HG03039 (cell line): ENCODE results near the gene OPCML.

ENCODE experiments used
- ATAC-seq: cut with Tn5 transposase; IDR thresholded peaks from one replicate; pipeline ENCODE4 v1.9.1; 2021; ENCODE audit warnings: mild to moderate bottlenecking, moderate library complexity; ENCODE audit not compliant: unreplicated experiment

OPCML gene

DNA sequence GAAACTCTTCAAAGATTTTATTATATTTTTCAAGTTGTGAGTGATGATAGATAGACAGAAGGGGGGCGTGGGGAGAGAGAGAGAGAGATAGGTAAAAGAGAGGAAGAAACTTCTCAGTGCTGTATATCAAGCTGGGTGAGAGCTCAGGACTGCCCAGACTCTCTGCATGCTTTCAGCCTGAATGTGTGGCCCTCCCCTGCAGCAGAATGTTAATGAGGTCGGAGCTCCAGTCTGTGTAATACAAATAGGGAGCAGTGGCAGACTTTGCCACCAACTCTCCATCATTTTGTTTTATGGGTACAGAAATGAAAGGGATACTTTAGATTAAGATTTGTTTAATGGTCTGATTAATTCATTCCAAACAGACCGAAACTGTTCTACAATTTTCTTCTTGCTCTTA, 752.8 kb downstream of the OPCML start:
- ATAC-seq, result no peak

DNA sequence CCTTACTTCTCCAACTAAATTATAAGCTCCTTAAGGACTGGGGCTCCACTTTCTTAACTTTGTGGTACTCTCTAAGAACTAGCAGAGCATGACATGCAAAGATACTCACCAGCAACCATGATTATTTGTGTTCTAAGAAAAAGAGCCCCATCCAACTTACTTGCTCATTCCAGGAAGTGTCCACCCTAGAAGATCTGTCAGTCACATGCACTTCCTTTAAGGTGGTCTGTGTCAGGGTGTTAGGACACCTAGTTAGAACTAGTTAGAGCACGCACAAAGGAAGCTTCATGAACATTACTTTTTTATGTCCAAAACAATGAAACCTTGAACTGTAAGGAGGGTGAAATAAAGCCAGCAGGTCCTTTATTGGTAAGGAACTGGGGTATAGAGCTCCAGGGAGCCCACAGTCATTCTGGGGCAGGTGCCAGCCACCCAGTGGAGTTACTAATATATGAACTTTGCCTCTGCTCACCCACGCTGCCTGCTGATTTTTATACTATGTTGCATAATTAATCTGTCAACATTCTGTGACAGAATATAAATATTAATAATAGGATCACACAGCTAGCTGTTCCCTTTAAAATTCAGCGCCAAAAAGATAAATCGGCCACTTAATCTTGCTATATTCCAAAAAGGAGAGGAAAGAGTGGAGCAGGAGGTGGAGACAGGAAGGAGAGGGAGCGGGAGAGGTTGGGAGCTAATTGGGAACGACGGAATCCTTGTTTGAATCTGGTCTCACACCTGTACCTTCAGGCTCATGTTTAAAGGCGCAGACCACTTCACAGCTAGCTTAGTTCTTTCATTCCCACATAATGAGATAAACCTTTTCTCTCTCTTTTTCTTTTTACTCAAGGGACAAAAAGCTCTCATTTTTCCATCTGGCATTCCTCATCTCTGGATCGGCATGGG, 755.0 kb downstream of the OPCML start:
- no peak for ATAC-seq

DNA sequence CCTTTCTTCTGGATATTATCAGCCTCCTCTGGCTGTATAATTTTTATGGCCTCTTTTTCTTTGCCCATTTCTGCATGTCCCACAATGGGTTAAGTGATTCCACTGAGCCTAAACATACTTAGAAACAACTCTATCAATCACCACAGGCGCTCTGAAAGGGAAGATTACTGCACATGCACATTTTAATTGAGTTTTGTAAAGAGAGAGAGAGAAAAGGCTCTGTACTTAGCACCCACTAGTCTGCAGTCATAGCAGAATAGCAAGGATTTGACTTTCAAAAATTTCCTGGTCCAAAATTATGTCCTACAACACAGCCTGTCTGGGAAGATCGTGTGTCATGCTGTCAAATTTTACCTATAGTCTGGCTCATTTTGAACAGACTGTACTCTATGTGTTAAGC, 758.5 kb downstream of the OPCML start:
- no peak for ATAC-seq

GRCh38 chr11:132772703-132773545, 759.4 kb downstream of the OPCML start:
- no peak for ATAC-seq

DNA sequence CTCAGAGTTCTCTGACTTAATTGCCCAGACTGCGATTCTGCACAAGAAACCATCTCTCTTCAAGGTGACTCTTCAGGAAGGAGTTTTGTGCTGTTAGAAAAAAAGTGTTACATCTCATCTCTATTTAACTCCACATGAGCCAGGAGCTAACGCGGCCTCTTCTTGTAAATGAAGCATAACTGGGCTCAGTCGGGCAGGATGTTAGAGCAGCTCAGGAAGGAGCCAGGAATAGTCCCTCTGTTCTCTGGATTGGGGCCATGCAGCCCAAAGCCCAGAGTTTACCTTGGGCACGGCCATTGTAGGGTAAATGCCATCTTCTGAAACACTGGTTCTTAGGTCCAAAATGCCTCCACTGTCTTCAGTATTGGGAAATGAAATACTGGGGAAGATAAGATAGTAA, 760.6 kb downstream of the OPCML start:
- ATAC-seq, result no peak

DNA sequence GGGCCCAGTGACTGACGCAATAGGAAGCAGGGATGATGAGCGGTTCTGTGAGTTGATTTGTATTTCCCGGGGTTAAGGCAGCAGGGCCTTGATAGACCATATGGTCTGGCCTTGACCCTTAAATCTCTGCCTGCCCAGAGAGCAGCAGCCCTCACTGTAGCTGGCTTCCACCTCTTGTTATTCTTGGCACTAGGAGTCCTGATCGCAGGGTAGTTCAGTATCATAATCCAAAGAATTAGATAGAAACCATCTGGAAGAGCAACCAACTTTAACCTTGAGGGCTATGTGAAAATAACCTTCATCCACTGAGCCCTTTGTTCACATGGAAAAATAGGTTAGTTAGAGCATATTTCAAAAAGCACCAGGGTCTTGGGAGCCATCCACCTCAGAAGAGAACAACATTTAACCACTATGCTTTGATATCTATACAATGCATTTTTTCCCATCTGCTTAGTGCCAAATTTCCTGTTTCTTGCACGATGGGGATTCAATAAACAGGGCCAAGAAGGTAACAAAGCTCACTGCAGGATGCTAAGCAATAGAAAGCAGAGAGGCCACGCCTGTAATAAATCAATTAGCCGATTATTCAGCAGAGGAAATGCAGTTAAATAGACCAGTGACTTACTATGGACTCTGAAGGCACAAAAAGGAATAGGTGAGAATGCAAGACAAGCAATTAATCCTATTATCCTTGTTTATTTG, 761.3 kb downstream of the OPCML start:
- no peak for ATAC-seq

DNA sequence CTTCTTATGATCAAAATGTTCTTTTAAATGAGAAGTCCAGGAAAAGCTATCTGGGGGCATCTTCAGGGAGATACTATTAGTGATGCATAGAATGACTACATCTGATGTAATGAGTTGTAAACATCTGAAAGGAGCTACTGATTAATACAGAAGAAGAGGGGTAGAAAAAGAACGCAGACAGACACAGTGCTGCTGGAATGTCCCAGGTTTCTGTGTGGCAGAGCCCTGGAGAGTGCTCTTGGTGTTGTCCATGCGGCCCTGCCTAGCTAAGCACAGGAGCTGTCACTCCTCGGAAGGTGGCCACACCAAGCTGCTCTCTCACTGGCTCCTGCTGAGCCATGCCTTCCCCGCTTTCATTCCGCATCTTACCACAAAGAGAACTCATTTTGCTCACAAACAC, 768.8 kb downstream of the OPCML start:
- no peak for ATAC-seq

DNA sequence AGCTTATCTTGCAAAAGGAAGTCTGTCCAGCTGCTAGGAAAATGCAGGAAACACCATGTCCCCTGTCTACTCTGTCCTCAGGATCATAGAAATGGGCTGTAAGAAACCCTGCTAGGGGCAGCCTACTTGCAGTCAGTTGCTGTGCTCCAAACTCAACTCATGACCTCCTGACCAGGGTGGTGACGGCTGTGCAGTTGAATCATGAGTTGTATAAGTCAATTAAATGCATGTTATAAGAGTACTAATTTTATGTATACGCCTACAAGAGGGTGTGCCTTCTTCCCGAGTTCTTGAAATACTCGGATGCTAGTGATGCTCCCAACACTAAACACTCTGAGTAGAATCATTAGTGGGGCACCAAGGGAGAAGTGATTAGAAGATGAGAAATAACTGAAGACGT, 776.4 kb downstream of the OPCML start:
- no peak for ATAC-seq

DNA sequence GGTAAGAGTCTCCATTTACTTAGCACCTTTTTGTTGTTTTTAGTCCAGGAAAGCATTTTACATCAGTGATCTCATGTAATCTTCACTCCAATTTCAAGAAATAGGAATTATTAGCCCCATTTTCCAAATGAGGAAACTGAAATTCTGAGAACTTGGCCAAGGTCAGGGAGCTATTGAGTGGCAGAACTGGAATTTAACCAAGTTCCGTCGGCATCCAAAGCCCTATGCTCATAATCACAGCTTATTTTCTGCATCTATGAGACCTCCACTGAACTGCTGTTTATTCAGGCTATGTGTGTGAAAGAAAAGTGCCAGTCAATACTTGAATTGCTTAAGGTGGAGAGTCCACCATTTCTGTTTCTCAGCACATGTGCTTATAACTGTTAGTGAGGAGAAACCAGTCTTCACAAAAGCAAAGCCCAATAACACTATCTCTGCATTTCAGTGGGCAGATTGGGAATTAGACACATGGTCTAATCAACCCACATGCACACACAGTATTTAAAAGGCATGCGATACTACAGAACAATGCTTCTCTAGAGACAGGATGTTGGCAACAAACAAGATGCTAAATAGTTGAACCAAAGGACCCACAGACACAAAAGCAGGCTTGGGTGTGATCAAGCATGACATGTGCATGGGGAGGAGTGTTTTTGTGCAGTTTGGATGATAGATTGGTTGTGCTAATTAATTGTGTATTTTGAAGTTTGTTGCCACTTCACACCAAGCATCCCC, 780.6 kb downstream of the OPCML start:
- ATAC-seq, result no peak

GRCh38 chr11:132746305-132746704, 786.0 kb downstream of the OPCML start:
- no peak for ATAC-seq

GRCh38 chr11:132745306-132745705, 787.0 kb downstream of the OPCML start:
- no peak for ATAC-seq

- no peak for ATAC-seq
Observed at GRCh38 chr11:132744771-132745170, 787.5 kb downstream of the OPCML start.

DNA sequence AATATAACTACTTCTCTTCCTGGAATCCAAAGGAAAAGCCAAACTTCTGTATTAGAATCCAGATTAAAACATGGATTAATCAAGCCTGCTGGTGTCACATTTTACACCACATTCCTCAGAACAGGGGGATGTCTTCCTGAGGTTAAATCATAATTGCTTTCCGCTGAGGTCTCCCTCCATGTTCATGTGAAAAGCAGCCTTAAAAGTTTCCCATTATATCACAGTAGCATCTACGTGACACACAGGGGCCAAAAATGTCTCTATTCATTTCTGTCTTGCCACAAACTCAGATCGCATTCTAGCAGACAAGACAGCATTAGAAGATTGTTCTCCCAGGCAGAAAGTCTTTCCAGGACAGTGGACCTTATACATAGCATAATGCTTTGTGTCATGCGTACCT, 788.7 kb downstream of the OPCML start:
- ATAC-seq, result no peak

GRCh38 chr11:132742929-132743328, 789.4 kb downstream of the OPCML start:
- ATAC-seq, result no peak

- no peak for ATAC-seq
Observed at GRCh38 chr11:132734217-132734616, 798.1 kb downstream of the OPCML start.

DNA sequence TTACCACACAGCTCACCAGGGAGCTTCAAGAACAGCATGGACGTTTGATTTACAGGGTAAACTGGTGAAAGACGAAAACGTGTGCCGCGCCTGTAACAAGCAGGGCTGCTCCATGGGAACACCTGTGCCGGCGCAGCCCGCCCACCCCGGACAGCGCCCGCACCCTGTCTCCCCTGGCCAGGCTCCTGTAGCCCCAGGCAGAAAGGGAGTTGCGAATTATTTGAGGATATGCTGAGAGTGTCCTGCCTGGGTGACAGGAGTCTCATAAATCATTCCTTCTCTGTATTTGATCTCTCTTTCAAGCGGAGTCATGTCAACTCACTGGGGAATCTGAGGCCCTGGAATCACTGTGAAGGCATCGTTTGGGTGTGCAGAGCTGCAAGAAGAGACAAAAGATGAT, 804.3 kb downstream of the OPCML start:
- ATAC-seq, result no peak

DNA sequence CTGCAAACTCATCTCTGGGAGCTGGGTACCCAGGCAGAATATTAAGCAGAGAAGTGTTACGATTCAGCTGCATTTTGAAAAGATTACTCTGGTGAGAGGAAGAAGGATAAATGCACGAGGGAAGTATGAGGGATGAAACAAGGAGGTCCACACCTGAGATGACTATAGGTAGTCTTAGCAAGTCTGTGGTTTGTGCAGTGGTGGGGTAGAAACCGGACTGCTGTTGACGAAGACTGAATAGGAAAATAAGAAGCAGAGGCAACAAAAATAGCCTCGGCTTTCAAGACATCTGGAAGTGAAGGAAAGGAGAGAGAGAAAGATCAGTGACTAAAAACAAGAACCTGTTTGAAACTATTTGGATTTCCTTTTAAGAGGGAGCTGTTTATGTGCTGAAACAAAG, 810.8 kb downstream of the OPCML start:
- no peak for ATAC-seq

DNA sequence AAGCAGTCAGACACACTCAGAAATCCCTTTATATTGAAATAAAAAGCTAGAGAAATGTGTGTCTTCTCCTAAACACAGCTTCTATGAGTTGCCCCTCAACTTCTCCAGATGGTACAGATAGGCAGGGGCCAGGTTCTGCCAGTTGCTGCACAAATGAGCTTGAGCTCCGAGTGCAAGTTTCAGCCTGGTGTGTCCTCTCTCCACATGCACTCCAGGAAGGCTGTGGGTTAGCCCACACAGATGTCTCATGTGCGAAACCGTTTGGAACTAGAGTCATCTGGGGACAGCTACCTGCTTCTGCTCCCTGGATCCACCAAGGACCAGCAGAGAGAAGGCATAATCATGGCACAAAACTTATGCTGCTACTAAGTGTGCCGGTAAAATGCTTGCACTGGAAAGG, 812.6 kb downstream of the OPCML start:
- no peak for ATAC-seq

GRCh38 chr11:132718711-132719671, 813.3 kb downstream of the OPCML start:
- no peak for ATAC-seq

DNA sequence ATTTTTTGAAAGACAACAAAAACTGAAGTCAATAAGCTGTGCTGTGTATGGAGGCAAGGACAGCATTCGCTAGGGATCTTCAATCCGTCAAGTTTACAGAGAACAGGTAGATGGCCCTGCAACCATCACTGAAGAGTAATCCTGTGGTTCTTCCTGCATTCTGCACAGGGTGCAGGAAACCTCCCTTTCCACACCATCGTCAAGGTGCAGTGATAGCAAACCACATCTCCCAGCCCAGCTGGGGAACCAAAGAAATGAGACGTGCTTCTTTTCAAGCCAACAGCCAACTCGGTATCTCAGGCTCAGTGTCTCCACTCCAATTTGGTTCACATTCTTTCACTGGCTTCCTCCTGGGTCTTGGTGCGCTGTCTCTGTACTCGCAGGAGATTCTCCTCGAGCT, 814.5 kb downstream of the OPCML start:
- no peak for ATAC-seq
